ENCODE measurements around the gene GLYR1. TPM values are rescaled to one million over a fixed set of nuclear protein-coding genes. Genes with fewer than 3 reads are reported as not detected.

The GLYR1 gene
- polyA plus RNA-seq, 1 donor (not counting 4 experiments of a cell fraction or from before 2014, with no cell fraction given) = 42.6 TPM

GRCh38 chr16:4884972-4885874 is 38.1 kb upstream of the GLYR1 start:
- Histone ChIP-seq H2AFZ (ENCODE audit: control insufficient read depth, low read length) (no peak overlapping the region), H3K27me3 (ENCODE audit: control insufficient read depth, extremely low read depth, insufficient read depth, low read length) (no peaks in the 10 kb centered on the region), H4K20me1 (ENCODE audit: control insufficient read depth, extremely low read depth, insufficient read depth, low read length) (peaks cover 6% of the 10 kb centered on the region), H3K9ac (ENCODE audit: control insufficient read depth, extremely low read depth, insufficient read depth, low read length) (no peak overlapping the region), H3K4me3 (ENCODE audit: control insufficient read depth in 2 of 3, extremely low read depth in 1 of 3, insufficient read depth in 2 of 3, low read depth in 1 of 3, low read length in 3 of 3) (no peak overlapping the region), H3K36me3 (ENCODE audit: control insufficient read depth in 2 of 2, extremely low read depth in 1 of 2, insufficient read depth in 2 of 2, low read length in 2 of 2) (peaks cover 52 to 62% of the 10 kb centered on the region in 2 experiments), H3K27ac (ENCODE audit: control insufficient read depth, insufficient read depth, low read length) (no peak overlapping the region), H3K9me3 (ENCODE audit: control insufficient read depth, low read depth, low read length) (no peaks in the 10 kb centered on the region), H3K9me1 (ENCODE audit: control insufficient read depth, extremely low read depth, insufficient read depth, low read length) (peaks cover 3% of the 10 kb centered on the region), H3K4me1 (ENCODE audit: control insufficient read depth, extremely low read depth, insufficient read depth, low read length) (no peaks in the 10 kb centered on the region), H3K79me2 (ENCODE audit: control insufficient read depth, insufficient read depth, low read length) (no peaks in the 10 kb centered on the region), H3K4me2 (ENCODE audit: control insufficient read depth, extremely low read depth, insufficient read depth, low read depth, low read length) (no peak overlapping the region)
- TF ChIP-seq CTCF (optimal IDR thresholded peaks at IDR 0.05 in 1 of 3, IDR thresholded peaks at IDR 0.05 in 1 of 3, conservative IDR thresholded peaks at IDR 0.05 in 1 of 3; ENCODE audit: extremely low read depth in 1 of 3, insufficient read depth in 2 of 3, low read length in 3 of 3) = no peak
- TF ChIP-seq EZH2 (IDR thresholded peaks at IDR 0.05; ENCODE audit: low read length) = no peak
- dilution Hi-C loops (cut with MboI; ENCODE audit: extremely low pct_ligation_motif_present, low sequenced_read_pairs) = no loop called here
- FAIRE-seq = no peak
- no peak for DNase-seq (ENCODE audit: low read depth, low spot score)

- H2AFZ ChIP-seq (ENCODE audit: control insufficient read depth, low read length) = no peak overlapping the region
- H3K9me3 ChIP-seq (ENCODE audit: control insufficient read depth, low read depth, low read length) = no peaks in the 10 kb centered on the region
- TF ChIP-seq EZH2 (IDR thresholded peaks at IDR 0.05; ENCODE audit: low read length) = no peak
- TF ChIP-seq CTCF (optimal IDR thresholded peaks at IDR 0.05 in 1 of 3, IDR thresholded peaks at IDR 0.05 in 1 of 3, conservative IDR thresholded peaks at IDR 0.05 in 1 of 3; ENCODE audit: extremely low read depth in 1 of 3, insufficient read depth in 2 of 3, low read length in 3 of 3) = no peak
- no peak for DNase-seq (ENCODE audit: low read depth, low spot score)
- FAIRE-seq = no peak
- dilution Hi-C loops (cut with MboI; ENCODE audit: extremely low pct_ligation_motif_present, low sequenced_read_pairs) = no loop called here
- H3K4me1 ChIP-seq (ENCODE audit: control insufficient read depth, extremely low read depth, insufficient read depth, low read length) = no peaks in the 10 kb centered on the region
- H3K27me3 ChIP-seq (ENCODE audit: control insufficient read depth, extremely low read depth, insufficient read depth, low read length) = no peaks in the 10 kb centered on the region
- no peak overlapping the region for H3K9ac ChIP-seq (ENCODE audit: control insufficient read depth, extremely low read depth, insufficient read depth, low read length)
- H3K27ac ChIP-seq (ENCODE audit: control insufficient read depth, insufficient read depth, low read length) = no peak overlapping the region
- H3K36me3 ChIP-seq (ENCODE audit: control insufficient read depth in 2 of 2, extremely low read depth in 1 of 2, insufficient read depth in 2 of 2, low read length in 2 of 2) = peaks cover 49 to 62% of the 10 kb centered on the region in 2 experiments
- peaks cover 6% of the 10 kb centered on the region for H4K20me1 ChIP-seq (ENCODE audit: control insufficient read depth, extremely low read depth, insufficient read depth, low read length)
- H3K4me2 ChIP-seq (ENCODE audit: control insufficient read depth, extremely low read depth, insufficient read depth, low read depth, low read length) = no peak overlapping the region
- peaks cover 3% of the 10 kb centered on the region for H3K9me1 ChIP-seq (ENCODE audit: control insufficient read depth, extremely low read depth, insufficient read depth, low read length)
- H3K79me2 ChIP-seq (ENCODE audit: control insufficient read depth, insufficient read depth, low read length) = no peaks in the 10 kb centered on the region
- H3K4me3 ChIP-seq (ENCODE audit: control insufficient read depth in 2 of 3, extremely low read depth in 1 of 3, insufficient read depth in 2 of 3, low read depth in 1 of 3, low read length in 3 of 3) = no peak overlapping the region
Observed at GRCh38 chr16:4884209-4884608, 37.1 kb upstream of the GLYR1 start.
